Gastroesophageal sphincter (tissue), 4 donors: Measurements from ENCODE around the gene HBS1L. TPM values are rescaled to one million over a fixed set of nuclear protein-coding genes. Genes with fewer than 3 reads are reported as not detected.
A peak's percentile ranks its signal among the peaks of the same experiment; 100 is the strongest.

ENCODE experiments used
- ATAC-seq: fragments of 150-250 bp; one replicate; pipeline ENCODE4 v1.9.1; 2016; ENCODE audit warnings: mild to moderate bottlenecking, moderate library complexity
- H3K27ac ChIP-seq, 4 donors: fragments of 200-600 bp; sonication (generic) in 3 of 4; 1 replicate in 3 of 4; 2 replicates in 1 of 4; pipeline ENCODE4 v1.5.1; 2016 to 2019
- H3K27me3 ChIP-seq: fragments of 200-600 bp; sonication (generic); one replicate; pipeline ENCODE4 v1.5.1; 2019
- H3K36me3 ChIP-seq, 2 donors: fragments of 200-600 bp; sonication (generic); one replicate each; pipeline ENCODE4 v1.5.1; 2019; ENCODE audit warnings: control low read depth in 1 of 2
- H3K4me1 ChIP-seq, 3 donors: fragments of 200-600 bp; sonication (generic); 1 replicate in 2 of 3; 2 replicates in 1 of 3; pipeline ENCODE4 v1.5.1; 2016 to 2019; ENCODE audit warnings: control low read depth in 2 of 3
- H3K4me3 ChIP-seq, 2 donors: fragments of 200-600 bp; sonication (generic); one replicate each; pipeline ENCODE4 v1.5.1; 2019; ENCODE audit warnings: mild to moderate bottlenecking in 1 of 2, moderate library complexity in 1 of 2
- H3K9me3 ChIP-seq, 3 donors: fragments of 200-600 bp; sonication (generic); one replicate each; pipeline ENCODE4 v1.5.1; 2017 to 2019; ENCODE audit warnings: control low read depth in 2 of 3
- EP300 ChIP-seq: sonication (generic); formaldehyde crosslinking; IDR thresholded peaks from one replicate; pipeline ENCODE4 v1.6.1; 2017; ENCODE audit warnings: antibody characterized with exemption, mild to moderate bottlenecking
- POLR2A ChIP-seq, 2 donors: fragments of 450-650 bp; IDR thresholded peaks; one replicate each; pipeline ENCODE4 v1.6.1; 2017; ENCODE audit warnings: antibody characterized with exemption in 2 of 2, mild to moderate bottlenecking in 2 of 2, moderate library complexity in 1 of 2
- POLR2AphosphoS5 ChIP-seq: sonication (generic); formaldehyde crosslinking; IDR thresholded peaks from one replicate; pipeline ENCODE4 v1.6.1; 2017; ENCODE audit warnings: antibody characterized with exemption
- WGBS, 2 donors: methylation state at CpG; one replicate each; pipeline ENCODE4 v1.1.5; 2018; ENCODE audit warnings: low coverage in 1 of 2; 5-methylcytosine and 5-hydroxymethylcytosine counted together
- total RNA-seq, 4 donors: library from RNA; depleted of rRNA; stranded (reverse); fragments of >200 nt; gene quantifications; one replicate each; pipeline ENCODE4 v1.1.0, GENCODE V29; 2016
- TF ChIP-seq, protein P1 (sequence below), 4 experiments: fragments of 200-600 bp in 2 of 4; fragments of 450-650 bp in 2 of 4; sonication (generic) in 1 of 4; IDR thresholded peaks; one replicate each; pipeline ENCODE4 v1.5.1; 2017 to 2019; ENCODE audit warnings: antibody characterized with exemption in 4 of 4, mild to moderate bottlenecking in 2 of 4, moderate library complexity in 2 of 4

Gene HBS1L
- total RNA-seq, 4 donors from 2014 or later = 56.5 to 159 (median 67.6) TPM

DNA sequence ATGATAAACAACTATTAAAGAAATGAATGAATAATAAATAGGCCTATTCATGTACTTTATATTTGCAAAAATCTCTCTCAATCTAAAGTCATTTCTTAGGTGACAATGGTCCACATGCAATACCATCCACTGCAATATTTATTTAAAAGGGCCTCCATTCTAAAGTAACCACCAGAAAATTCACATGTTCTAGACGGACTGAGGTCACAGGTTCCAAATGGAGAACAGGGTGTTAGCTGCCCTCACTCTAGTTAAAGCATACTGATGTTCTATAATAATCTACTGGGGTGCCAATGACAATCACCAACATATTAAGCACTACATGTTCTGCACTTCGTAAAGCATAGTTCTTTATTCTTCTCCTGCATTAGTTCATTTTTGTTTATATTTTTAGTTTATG lies 1.2 kb downstream of the HBS1L start:
- Histone ChIP-seq H3K9me3 (no peaks in the 10 kb centered on the region), H3K4me3 (peak overlapping the region; percentile 71 to 98), H3K4me1 (peaks cover 4 to 39% (median 10%) of the 10 kb centered on the region in 3 donors), H3K27ac (no peak overlapping the region), H3K36me3 (peaks cover 5 to 17% of the 10 kb centered on the region in 2 donors), H3K27me3 (no peaks in the 10 kb centered on the region)
- no peak for ATAC-seq
- no peak for TF ChIP-seq POLR2AphosphoS5
- WGBS, 2 donors = 25 to 34% methylated on average over 2 of the region's 2 CpGs

DNA sequence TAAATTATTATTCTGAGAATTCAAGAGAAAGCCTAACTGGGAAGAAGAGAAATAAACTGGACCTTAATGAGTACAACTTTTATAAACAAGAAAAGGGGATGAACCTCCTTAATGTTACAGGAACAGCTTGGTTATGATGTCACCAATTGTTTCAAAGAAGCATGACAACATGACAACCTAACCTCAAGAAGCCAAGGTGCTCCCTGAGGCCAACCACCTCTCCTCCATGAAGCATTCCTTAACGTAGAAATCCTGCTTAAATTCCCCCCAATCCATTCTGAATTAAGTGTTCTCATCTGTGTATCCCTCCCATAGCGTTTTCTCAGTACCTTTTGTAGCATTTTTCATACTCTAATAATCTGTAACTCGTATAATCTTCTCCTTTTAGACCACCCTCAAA lies 1.7 kb downstream of the HBS1L start:
- Histone ChIP-seq H3K27me3 (no peaks in the 10 kb centered on the region), H3K36me3 (peaks cover 5 to 22% of the 10 kb centered on the region in 2 donors), H3K4me1 (peaks cover 4 to 43% (median 10%) of the 10 kb centered on the region in 3 donors), H3K4me3 (no peak overlapping the region), H3K9me3 (no peaks in the 10 kb centered on the region), H3K27ac (no peak overlapping the region)
- WGBS, 2 donors = 54 to 60% methylated on average over 3 of the region's 3 CpGs
- TF ChIP-seq POLR2A (IDR thresholded peaks at IDR 0.05) (no peak), EP300 (no peak), POLR2AphosphoS5 (no peak)
- TF ChIP-seq, protein P1, sequence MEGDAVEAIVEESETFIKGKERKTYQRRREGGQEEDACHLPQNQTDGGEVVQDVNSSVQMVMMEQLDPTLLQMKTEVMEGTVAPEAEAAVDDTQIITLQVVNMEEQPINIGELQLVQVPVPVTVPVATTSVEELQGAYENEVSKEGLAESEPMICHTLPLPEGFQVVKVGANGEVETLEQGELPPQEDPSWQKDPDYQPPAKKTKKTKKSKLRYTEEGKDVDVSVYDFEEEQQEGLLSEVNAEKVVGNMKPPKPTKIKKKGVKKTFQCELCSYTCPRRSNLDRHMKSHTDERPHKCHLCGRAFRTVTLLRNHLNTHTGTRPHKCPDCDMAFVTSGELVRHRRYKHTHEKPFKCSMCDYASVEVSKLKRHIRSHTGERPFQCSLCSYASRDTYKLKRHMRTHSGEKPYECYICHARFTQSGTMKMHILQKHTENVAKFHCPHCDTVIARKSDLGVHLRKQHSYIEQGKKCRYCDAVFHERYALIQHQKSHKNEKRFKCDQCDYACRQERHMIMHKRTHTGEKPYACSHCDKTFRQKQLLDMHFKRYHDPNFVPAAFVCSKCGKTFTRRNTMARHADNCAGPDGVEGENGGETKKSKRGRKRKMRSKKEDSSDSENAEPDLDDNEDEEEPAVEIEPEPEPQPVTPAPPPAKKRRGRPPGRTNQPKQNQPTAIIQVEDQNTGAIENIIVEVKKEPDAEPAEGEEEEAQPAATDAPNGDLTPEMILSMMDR (IDR thresholded peaks at IDR 0.05) = no peak
- no peak for ATAC-seq

DNA sequence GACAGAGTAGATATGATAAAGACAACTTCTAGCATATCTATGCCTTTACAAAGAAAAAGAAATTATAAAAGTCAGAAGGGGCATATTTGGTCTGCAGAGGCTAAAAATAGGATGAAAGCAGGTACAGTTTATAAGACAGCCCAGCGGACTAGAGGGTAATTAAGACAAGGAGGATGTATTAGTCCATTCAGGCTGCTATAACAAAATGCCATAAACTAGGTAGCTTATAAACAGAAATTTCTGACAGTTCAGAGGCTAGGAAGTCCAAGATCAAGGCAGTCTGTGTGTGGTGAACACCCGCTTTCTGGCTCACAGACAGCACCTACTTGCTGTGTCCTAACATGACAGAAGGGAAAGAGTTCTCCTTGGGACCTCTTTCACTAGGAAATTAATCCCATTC lies 5.7 kb downstream of the HBS1L start:
- TF ChIP-seq POLR2A (IDR thresholded peaks at IDR 0.05) (no peak), EP300 (no peak), POLR2AphosphoS5 (no peak)
- TF ChIP-seq, protein P1 (IDR thresholded peaks at IDR 0.05) = no peak
- Histone ChIP-seq H3K27ac (no peak overlapping the region), H3K9me3 (no peaks in the 10 kb centered on the region), H3K36me3 (peaks cover 5 to 33% of the 10 kb centered on the region in 2 donors), H3K27me3 (no peaks in the 10 kb centered on the region), H3K4me3 (no peak overlapping the region), H3K4me1 (peaks cover 4 to 55% (median 10%) of the 10 kb centered on the region in 3 donors)
- ATAC-seq = no peak
- 89 to 90% methylated on average over 2 of the region's 2 CpGs for WGBS, 2 donors

DNA sequence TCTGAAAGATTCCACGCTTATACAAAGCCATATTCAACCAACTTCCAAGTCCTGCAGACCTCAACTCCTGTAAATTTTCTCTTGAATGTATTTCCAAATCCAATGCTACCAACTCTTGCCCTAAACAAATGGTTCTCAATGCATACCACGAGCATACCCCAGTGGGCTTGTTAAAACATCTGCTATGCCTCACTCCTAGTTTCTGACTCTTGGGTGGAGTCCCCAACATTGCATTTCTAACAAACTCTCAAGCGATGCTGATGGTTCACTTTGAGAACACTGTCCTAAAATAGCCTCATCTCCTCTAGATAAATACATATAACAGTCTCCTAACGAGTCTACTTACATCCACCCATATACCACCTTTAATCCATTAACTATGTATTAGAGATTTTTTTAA lies 7.3 kb downstream of the HBS1L start:
- H3K36me3 ChIP-seq = peaks cover 5 to 33% of the 10 kb centered on the region in 2 donors
- no peak overlapping the region for H3K27ac ChIP-seq
- peaks cover 0 to 39% (median 0%) of the 10 kb centered on the region in 3 donors for H3K4me1 ChIP-seq
- no peak overlapping the region for H3K4me3 ChIP-seq
- TF ChIP-seq POLR2AphosphoS5 (no peak), EP300 (no peak)
- ATAC-seq = no peak
- H3K27me3 ChIP-seq = no peaks in the 10 kb centered on the region
- WGBS, 2 donors = 87 to 96% methylated on average over 3 to 4 of the region's 4 CpGs
- no peaks in the 10 kb centered on the region for H3K9me3 ChIP-seq

DNA sequence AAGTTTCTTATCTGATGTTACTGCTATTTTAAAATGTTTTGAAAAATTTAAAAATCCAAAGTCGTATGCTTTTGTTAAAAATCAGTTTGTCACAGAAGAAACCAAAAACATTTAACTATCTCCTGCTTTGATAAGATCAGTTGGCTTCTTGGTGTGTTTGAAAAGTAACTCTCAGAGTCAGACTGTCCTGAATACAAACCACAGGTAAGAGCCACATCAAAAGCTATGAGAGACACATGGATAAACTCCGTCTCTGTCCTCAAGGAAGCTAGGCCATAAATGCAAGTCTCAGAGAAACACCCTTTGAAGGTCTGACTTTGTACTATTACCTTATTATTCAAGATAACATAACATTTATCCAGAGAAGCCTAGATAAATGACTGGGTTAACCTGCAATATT lies 7.7 kb downstream of the HBS1L start:
- Histone ChIP-seq H3K36me3 (peaks cover 5 to 33% of the 10 kb centered on the region in 2 donors), H3K4me3 (no peak overlapping the region), H3K27me3 (no peaks in the 10 kb centered on the region), H3K9me3 (no peaks in the 10 kb centered on the region), H3K4me1 (peaks cover 0 to 35% (median 0%) of the 10 kb centered on the region in 3 donors), H3K27ac (no peak overlapping the region)
- no peak for ATAC-seq
- TF ChIP-seq EP300 = no peak
- WGBS, 2 donors = 53 to 87% methylated on average over 2 of the region's 2 CpGs

DNA sequence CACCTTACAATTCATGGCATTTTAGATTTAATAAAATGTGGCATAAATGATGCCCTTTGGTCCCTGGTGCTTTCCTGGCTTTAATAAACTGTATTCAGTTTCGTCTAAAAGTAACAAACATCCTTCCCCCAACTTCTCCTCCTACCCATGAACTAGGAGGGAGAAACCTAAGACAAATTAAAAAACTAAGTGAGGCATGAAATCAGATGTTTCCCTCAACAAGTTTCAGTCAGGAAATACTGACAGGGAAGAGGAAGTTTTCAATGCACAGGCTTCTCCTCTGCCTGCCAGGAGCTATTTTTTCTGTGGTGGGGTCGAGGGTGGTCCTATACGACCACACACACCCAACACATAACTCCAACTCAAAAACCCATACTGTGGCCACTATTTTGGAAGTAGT lies 10.0 kb downstream of the HBS1L start:
- no peak for ATAC-seq
- Histone ChIP-seq H3K4me3 (no peak overlapping the region), H3K36me3 (peaks cover 3 to 29% of the 10 kb centered on the region in 2 donors), H3K4me1 (peaks cover 0 to 25% (median 0%) of the 10 kb centered on the region in 3 donors), H3K27me3 (no peaks in the 10 kb centered on the region), H3K27ac (no peak overlapping the region), H3K9me3 (no peaks in the 10 kb centered on the region)
- TF ChIP-seq, protein P1 (IDR thresholded peaks at IDR 0.05) = no peak
- TF ChIP-seq POLR2AphosphoS5 (no peak), POLR2A (IDR thresholded peaks at IDR 0.05) (no peak), EP300 (no peak)
- 68 to 74% methylated on average over 3 of the region's 3 CpGs for WGBS, 2 donors
